ENCODE measurements around the gene ECE1.

Gene ECE1

DNA sequence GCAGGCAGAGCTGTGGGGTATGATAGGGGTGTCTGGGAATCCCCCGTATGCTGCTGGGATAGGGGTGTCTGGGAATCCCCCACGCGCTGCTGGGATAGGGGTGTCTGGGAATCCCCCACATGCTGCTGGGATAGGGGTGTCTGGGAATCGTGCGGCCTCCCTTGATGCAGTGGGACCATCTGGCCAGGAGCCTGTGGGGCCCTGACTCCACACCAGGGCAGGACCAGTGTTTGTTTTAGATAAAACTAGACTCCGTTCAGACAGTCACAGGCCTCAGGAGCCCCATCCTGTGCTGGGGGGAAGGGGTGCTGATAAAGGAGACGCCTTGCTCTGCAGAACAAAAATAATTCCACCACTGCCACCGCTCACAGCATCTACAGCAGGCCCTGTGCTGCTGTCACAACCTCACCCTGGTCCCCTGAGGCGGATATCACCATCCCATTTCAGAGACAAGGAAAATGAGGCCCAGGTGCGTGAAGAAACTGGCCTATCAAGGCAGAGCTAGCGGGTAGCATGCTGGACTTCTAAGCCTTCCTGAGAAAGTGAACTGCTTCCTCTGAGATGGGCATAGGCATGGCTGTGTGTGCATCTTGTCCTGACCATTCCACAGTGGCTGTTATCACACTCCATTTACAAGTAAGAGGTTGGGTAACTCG is 24.0 kb downstream of the ECE1 start:
- DNase-seq, result no peak

DNA sequence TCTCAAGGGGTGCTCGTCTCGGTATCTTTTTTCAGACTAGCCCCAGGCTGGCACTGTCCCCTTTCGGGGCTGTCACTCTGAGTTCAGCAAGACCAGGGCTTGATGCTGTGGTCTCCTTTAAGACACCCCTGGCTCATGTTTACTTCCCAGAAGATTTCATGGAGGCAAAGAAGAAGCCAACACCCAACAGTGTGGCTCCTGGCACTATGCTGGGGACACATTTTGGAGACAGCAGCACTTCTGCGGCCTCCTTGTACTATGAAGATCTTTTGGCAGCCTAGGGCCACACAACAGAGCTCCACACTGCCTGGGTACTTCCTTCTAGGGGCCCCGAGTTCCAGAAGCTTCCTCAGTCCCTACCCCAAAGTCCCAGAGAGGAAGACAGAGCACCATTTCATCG is 24.6 kb downstream of the ECE1 start:
- no peak for DNase-seq

- DNase-seq, result no peak
These were observed 25.4 kb downstream of the ECE1 start for GRCh38 chr1:21264898-21265297.

DNA sequence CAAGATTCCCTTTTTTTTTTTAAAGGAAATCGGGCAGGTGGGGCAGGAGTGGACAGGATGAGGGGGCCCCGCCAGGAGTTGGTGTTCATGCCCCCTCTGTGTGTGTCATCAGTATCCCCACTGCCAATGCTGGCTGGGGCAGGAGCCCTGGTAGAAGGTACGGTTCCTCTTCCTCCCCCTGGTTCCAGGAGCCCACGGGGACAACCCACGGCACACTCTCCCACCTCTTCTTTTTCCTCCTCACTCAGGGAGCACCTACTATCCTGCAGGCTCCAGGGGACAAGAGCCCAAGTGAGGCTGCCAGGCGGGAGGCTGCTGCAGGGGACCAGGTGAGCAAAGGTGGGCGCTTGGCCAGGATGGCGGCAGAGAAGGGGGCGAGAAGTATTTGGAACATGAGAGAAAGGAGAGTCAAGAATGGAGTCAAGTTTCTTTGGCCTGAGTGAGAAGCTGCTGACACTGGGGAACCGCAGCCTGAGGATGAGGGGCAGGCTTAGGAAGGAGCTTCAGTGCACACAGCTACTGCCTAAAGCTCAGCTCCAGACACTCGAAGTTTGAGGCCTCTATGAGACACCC is 26.5 kb downstream of the ECE1 start:
- no peak for DNase-seq

DNA sequence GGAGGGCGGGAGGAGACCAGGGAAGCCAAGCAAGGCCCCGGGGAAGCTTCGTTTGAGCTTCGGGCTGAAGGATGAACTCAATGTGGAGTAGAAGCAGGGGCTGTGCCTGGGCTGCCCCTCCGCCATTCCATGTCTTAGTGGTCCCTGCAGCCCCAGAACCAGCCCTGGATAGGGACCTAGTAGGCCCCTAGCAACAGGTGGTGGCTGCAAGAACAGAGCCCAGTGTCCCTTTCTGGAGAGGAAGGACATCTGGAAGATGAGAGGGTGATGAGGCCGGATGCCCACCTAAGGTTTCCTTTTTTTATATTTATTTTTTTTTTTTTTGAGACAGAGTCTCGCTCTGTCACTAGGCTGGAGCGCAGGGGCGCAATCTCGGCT is 27.2 kb downstream of the ECE1 start:
- DNase-seq, result no peak

- no peak for DNase-seq
These were observed 27.8 kb downstream of the ECE1 start for GRCh38 chr1:21262293-21263051.

DNA sequence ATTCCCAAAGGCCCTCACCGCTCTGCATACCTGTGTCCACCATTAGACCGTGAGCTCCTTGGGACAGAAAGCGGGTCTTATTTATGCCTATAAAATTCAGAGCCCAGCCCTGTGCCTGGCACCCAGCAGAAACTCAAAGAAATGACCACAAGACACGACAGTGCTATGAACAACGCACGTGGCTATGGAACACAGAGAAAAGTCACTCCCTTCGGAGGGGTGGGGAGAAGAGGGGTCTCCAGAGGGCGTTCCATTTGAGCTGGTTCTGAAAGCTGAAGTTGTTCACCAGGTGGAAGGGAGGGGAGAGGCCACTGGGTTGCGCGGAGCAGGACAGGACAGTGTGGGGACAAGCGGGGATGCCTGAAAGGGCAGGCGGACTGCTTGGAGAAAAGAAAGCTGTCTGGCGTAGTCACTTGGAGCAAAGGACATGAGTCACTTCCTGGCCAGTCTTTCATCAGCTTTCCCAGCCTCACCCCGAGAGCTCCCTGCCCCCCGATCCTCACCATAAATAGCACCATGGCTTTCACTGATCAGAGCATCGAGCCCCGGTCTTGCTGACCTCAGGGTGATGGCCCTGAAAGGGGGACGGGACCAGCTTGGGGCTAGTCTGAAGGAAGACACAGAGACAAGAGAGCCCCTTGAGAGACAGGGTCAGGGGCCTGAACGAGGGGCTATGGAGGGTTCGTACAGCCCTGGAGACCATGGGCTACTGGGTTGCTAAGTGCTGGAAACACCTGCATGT is 28.5 kb downstream of the ECE1 start:
- DNase-seq, result no peak

DNA sequence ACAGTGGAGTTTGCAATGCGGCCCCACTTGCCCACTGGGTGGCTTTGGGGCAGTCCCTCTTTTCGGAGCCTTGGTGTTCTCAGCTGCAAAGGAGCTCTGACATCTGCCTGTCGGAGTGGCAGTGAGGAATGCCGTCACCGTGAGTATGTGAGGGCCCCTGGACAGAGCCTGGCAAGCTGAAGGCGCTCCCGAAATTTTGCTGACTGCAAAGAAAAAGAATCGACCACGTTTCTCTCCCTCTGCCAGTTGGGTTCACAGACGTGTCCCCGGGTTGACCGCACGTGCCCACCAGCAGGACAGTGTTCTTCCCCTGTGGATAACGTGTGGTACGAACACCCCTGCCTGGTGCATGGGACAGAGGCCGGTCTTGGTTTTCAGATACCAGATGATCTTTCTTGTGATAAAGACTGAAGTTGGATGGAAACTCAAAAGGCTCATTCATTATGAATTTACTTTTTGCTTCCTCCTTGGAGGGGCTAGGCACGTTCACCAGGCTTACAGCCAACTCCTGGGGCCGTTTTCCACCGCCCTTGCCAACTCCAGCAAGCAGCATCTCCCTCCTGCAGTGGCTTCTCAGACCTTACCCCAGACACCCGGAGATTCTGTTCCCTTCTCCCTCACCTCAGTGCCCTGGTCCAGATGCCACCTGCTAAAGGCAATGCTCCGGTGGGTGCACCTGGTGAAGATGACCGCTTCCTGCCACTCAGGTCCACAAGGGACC is 29.7 kb downstream of the ECE1 start:
- DNase-seq, result no peak

GRCh38 chr1:21259316-21260076 is 30.8 kb downstream of the ECE1 start:
- DNase-seq, result no peak

DNA sequence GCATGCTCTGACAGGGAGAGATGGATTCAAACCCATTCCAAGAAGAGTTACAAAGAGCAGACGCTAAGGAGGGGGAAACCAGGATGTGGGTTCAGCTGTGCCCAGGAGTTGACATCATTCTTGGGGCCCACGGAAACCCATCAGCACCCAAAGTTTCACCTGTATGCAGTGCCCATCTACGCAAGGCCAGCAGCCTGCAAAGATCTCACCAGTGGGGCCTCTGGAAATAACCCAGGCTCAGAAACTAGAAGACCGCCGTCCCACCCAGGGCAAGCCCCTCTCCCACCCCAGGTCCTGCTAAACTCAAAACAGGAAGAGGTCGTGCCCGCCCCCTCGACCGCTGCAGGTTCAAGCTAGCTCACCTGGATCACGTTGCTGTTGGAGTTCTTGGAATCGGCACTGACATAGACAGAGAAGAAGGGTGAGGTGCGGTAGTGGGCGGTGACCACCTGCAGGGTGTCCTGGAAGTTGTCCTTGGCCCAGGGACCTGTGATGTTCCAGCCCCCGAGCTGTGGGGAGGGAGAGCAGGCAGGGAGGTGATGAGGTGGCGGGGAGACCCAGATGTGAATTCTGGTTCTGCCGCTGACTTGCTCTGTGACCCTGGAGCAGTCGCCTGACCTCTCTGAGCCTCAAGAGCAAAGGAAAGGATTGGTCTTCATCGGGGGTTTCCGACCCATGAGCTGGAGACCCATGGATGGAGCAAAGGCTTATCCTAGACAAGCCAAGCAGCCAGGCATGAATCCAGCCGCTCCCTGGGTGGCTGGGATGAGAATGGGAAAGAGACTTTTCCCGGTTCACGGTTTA is 31.7 kb downstream of the ECE1 start:
- no peak for DNase-seq

DNA sequence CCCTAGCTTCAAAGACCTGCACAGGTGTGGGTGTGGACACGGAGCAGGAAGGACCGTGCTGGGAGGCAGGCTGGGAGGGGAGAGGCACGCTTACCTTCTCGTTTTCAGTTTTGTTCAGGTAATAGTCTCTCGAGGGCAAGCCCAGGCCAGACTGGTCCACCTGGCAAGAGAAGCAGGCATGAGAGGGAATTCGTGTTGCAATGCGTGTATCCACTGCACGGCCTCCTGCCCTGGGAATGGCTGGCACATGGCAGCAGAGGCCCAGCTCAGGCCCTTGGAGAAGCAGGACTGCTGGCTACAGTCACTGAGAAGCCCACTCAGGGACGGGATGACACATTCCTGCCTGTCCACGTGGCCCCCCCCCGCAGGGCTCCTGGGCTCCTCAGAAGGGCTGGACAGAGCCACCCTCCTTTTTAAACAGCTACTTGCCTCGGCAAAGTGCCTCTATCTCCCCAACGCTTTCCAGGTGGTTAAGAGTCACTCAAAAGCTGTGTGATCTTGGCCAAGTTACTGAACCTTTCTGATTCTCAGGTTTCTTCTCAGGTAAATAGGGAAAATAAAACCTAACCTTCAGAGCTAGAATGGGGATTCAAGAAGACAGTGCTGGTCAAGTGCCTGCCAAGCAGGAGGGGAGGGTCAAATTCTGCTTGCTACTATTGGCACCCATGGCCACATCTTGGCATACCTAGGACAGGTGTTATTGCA is 32.7 kb downstream of the ECE1 start:
- no peak for DNase-seq

- DNase-seq, result no peak
These were observed 33.5 kb downstream of the ECE1 start for GRCh38 chr1:21256776-21257175.

GRCh38 chr1:21255943-21256320 is 34.3 kb downstream of the ECE1 start:
- no peak for DNase-seq

DNA sequence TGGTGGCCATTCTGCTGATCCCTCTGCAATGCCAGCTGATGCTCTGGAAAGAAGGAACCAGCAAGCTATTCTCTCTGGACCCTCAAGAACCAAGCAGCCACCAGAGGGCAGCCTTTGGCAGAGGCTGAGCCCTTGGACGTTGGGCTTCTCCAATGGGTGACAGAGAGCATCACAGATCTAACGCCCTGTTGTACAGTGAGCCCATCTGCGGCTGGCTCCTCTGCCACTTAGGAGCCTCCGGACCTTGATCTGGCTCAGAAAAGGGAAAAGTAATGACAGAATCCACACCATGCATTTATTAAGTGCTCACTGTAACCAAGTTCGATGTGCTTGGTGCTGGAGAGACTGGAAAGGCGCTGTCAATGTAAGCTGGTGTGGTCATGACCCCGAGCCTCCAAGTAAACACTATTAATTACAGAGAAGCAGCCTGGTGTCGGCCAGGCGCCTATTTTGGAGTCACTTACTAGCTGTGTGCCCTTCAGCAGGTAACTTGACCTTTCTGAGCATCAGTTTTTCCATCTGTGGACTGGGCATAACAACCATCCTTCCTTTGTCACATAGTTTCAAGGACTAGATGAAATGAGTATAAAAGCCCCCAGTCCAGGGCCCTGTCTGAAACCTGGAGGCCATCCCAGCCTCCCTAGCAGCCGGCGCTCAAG is 34.9 kb downstream of the ECE1 start:
- DNase-seq, result peak; percentile 83

DNA sequence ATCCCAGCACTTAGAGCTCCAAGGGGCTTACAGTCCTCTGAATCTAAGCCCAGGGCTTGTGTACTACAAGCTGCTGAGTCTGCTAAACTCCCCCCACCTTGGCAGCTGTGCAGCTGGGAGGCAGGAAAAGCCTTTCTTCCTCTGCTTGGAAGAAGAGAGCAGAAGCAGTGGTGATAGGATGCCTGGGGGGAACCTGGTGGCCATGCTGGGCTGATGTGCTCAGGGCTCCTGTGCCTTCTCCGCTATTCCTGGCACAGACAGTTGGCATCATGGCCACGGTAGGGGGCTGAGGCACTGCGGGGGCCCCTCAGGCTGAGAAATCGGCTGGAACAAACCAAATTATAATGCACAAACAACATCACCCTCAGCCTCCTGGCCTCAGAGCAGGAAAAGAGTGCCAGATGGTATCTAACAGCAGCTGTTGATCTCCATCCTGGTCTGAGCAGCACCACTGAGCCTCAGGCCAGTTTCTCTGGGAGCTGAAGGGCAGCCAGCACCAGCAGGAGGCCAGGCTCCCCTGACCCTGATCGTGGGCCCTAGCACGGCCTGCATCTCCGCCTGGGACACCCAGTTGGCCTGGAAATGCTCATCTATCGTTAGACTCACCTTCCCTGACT is 35.8 kb downstream of the ECE1 start:
- no peak for DNase-seq

DNA sequence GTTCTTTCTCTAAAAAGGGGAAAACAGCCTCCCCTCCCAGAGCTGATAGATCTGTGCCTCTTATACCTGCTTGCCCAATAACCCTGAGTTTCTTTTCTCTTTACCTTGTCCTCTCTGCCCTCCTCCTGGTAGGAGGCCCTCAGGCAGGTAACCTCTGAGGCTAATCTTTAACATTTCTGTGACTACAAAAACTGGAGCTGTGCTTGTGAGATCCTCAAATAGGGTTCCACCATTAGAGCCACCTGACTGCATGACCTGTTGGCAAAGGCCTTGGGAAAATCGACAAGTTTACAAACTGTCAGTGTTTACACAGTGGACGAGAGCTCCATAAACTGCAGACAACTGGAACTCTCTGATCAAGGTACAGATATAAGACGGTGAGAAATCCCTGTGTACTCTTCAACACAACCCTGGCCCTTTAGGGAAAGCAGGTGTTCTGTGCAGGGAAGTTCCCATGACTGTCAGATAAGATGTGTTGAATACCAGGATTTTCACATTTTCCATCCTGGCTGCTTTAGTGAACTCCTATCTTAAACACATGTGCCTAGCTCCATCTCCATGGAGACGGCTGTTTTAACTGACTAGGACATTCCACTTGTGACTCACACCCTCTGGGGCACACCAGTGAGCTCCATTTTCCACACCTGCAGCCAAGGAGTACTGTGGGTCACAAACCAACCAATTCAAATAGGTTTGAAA is 38.3 kb downstream of the ECE1 start:
- DNase-seq, result no peak

DNA sequence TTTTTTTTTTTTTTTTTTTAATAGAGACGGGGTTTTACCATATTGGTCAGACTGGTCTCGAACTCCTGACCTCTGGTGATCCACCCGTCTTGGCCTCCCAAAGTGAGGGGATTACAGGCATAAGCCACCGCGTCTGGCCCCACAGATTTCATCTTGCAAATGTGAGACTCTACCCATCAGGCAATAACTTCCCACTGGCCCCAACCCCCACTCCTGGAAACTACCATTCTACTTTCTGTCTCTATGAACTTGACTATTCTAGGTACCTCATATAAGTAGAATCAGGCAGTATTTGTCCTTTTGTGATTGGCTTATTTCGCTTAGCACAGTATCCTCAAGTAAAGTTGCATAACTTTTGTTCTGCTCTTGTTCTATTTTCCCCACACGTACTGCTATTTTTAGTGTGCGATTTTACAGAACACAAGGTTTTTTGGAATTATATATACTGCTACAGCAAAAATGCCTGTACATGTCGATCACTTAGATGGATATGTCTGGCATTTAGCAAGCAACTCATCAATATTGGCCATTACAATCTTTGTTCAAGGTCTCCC is 40.2 kb downstream of the ECE1 start:
- no peak for DNase-seq

DNA sequence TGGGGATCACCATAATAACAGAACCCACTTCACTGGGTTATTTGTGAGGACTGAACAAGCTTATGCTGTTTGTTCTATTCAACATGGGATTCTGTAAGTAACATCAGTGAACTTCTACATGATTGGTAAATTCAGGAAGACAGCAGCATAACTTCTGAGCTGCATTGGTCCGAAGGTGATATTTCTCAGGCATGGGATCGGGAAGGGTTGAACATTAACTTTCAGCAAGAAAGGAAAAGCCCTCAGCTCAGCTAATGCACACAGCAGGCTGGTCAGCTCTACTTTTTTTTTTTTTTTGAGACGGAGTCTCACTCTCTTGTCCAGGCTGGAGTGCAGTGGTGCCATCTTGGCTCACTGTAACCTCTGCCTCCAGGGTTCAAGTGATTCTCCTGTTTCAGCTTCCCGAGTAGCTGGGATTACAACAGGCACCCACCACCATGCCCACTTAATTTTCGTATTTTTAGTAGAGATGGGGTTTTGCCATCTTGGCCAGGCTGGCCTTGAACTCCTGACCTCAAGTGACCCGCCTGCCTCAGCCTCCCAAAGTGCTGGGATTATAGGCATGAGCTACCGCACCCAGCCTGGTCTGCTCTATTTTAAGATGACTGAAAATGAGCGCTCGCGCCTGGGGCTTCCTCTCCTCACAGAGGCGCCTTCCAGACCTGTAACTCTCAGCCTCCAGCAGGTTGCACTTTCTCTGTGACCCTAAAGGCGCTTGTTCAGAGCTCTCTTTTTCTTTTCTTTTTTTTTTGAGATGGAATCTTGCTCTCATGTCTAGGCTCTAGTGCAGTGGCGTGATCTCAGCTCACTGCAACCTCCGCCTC is 42.2 kb downstream of the ECE1 start:
- DNase-seq, result no peak

Data from NCI-H1105 (cell line).